K562 (cell line): ENCODE measurements around the gene SLC6A13. TPM values are rescaled to one million over a fixed set of nuclear protein-coding genes. Genes with fewer than 3 reads are reported as not detected.

ENCODE experiments used
- ATAC-seq: fragments of 200-7000 bp; cut with Tn5 transposase; 3 replicates; pipeline ENCODE4 v1.9.1; 2020; ENCODE audit warnings: moderate library complexity
- BruUV-seq: library from RNA; stranded (reverse); fragments of 400-500 nt; replicated peaks from 2 replicates; lab custom pipeline; 2021; lab: Mats Ljungman, UMichigan
- CTCF ChIA-PET: fragments of 300-600 bp; formaldehyde crosslinking; extraction: SDS; loops from one replicate; lab custom pipeline; 2021; ENCODE audit warnings: low intra/inter-chr PET ratio; lab: Yijun Ruan, JAX
- POLR2A ChIA-PET: fragments of 300-600, 350-650 bp; sonication (Branson Sonifier 250); formaldehyde crosslinking; extraction: SDS; loops from one replicate; lab custom pipeline; 2021; ENCODE audit warnings: antibody characterized with exemption, inconsistent platforms; lab: Yijun Ruan, JAX
- DNase-seq, 4 experiments: peaks; one replicate each; pipeline versions ENCODE4 v3.0.0 to v3.0.0-alpha.2; 2011 to 2018; ENCODE audit warnings: low spot score in 3 of 4, mixed read lengths in 3 of 4; ENCODE audit errors: extremely low read depth in 1 of 4
- FAIRE-seq: peaks from 2 replicates; lab custom pipeline; 2011; peaks lifted over from hg19 to GRCh38; lab: Jason Lieb, UNC
- H2AFZ ChIP-seq: 2 replicates; pipeline ENCODE4 v1.6.0; 2011; ENCODE audit warnings: low read depth, low read length, control low read depth, inconsistent platforms
- H3K27ac ChIP-seq: fragments of 200-600 bp; 3 replicates; pipeline ENCODE4 v1.8.0; 2011; ENCODE audit warnings: low read depth, mild to moderate bottlenecking, control low read depth, inconsistent platforms, low read length, moderate library complexity, mixed read lengths; ENCODE audit errors: extremely low read depth
- H3K27me3 ChIP-seq, 2 experiments: fragments of 300-600 bp in 1 of 2; 2 replicates in 1 of 2; 3 replicates in 1 of 2; pipeline versions ENCODE4 v1.6.0 to v1.8.0; 2011; ENCODE audit warnings: inconsistent platforms in 2 of 2, low read length in 2 of 2, mild to moderate bottlenecking in 1 of 2, mixed read lengths in 1 of 2, moderate library complexity in 1 of 2; ENCODE audit not compliant: control insufficient read depth in 2 of 2, insufficient read depth in 2 of 2
- H3K36me3 ChIP-seq: fragments of 300-600 bp; 3 replicates; pipeline ENCODE4 v1.8.0; 2011; ENCODE audit warnings: mild to moderate bottlenecking, low read length, inconsistent platforms; ENCODE audit not compliant: control insufficient read depth, insufficient read depth
- H3K4me1 ChIP-seq, 2 experiments: fragments of 200-600 bp in 1 of 2; replicated peaks in 1 of 2; 2 replicates in 1 of 2; 3 replicates in 1 of 2; pipeline versions ENCODE4 v1.5.1 to v1.8.0; 2011; ENCODE audit warnings: inconsistent platforms in 2 of 2, low read length in 2 of 2, mild to moderate bottlenecking in 1 of 2, mixed read lengths in 1 of 2, moderate library complexity in 1 of 2; ENCODE audit not compliant: control insufficient read depth in 2 of 2, insufficient read depth in 2 of 2
- H3K4me2 ChIP-seq: 2 replicates; pipeline ENCODE4 v1.6.1; 2011; ENCODE audit warnings: low read length, control low read depth, inconsistent platforms, mixed read lengths; ENCODE audit not compliant: insufficient read depth
- H3K4me3 ChIP-seq: fragments of 200-600 bp; sonication (generic), shearing (Covaris generic); 2 replicates; pipeline ENCODE4 v1.5.1; 2016; ENCODE audit warnings: control low read depth, inconsistent platforms
- H3K79me2 ChIP-seq: fragments of 200-600 bp; 3 replicates; pipeline ENCODE4 v1.8.0; 2011; ENCODE audit warnings: low read length, inconsistent platforms; ENCODE audit not compliant: control insufficient read depth, insufficient read depth
- H3K9ac ChIP-seq, 2 experiments: 2 replicates each; pipeline versions ENCODE4 v1.6.0 to v1.6.1; 2011; ENCODE audit warnings: low read depth in 2 of 2, low read length in 2 of 2, control low read depth in 1 of 2, inconsistent platforms in 1 of 2, mild to moderate bottlenecking in 1 of 2, mixed read lengths in 1 of 2; ENCODE audit not compliant: insufficient read depth in 1 of 2
- H3K9me1 ChIP-seq: one replicate; pipeline ENCODE4 v1.6.0; 2011; ENCODE audit warnings: inconsistent platforms, mild to moderate bottlenecking, low read length, moderate library complexity; ENCODE audit not compliant: control insufficient read depth, insufficient read depth
- H3K9me3 ChIP-seq: replicated peaks from 2 replicates; pipeline ENCODE4 v1.5.1; 2011; ENCODE audit warnings: low read depth, low read length, inconsistent platforms; ENCODE audit not compliant: control insufficient read depth, insufficient read depth
- H4K20me1 ChIP-seq: replicated peaks from 2 replicates; pipeline ENCODE4 v1.6.1; 2011; ENCODE audit warnings: low read length, inconsistent platforms, mixed read lengths; ENCODE audit not compliant: control insufficient read depth, insufficient read depth
- BCOR ChIP-seq: fragments of 450-650 bp; IDR thresholded peaks from 2 replicates; pipeline ENCODE4 v1.6.1; 2016
- HNRNPK ChIP-seq: fragments of 200-400 bp; formaldehyde crosslinking; IDR thresholded peaks from one replicate; pipeline ENCODE4 v1.6.1; 2018; ENCODE audit warnings: mild to moderate bottlenecking, low read depth, low read length; ENCODE audit not compliant: poor library complexity, severe bottlenecking
- MAFG ChIP-seq: fragments of 450-650 bp; conservative IDR thresholded peaks from 2 replicates; pipeline ENCODE4 v1.6.1; 2016; ENCODE audit warnings: missing genetic modification characterization, missing compliant biosample characterization
- RBM25 ChIP-seq: fragments of 200-400 bp; formaldehyde crosslinking; IDR thresholded peaks from 2 replicates; pipeline ENCODE4 v1.6.1; 2018; ENCODE audit warnings: low read length, low read depth, moderate library complexity; ENCODE audit not compliant: severe bottlenecking
- SIRT6 ChIP-seq: IDR thresholded peaks from one replicate; pipeline ENCODE4 v1.6.1; 2012; ENCODE audit warnings: low read depth, mild to moderate bottlenecking, control low read depth, inconsistent platforms, low read length, moderate library complexity
- SOX6 ChIP-seq: fragments of 450-650 bp; IDR thresholded peaks from 2 replicates; pipeline ENCODE4 v1.6.1; 2014; ENCODE audit warnings: mild to moderate bottlenecking
- TGIF2 ChIP-seq: sonication (generic); formaldehyde crosslinking; IDR thresholded peaks from 2 replicates; pipeline ENCODE4 v1.8.1; 2022; ENCODE audit warnings: mild to moderate bottlenecking, missing genetic modification reagents, moderate library complexity
- ZEB2 ChIP-seq: fragments of 450-650 bp; IDR thresholded peaks from 2 replicates; pipeline ENCODE4 v1.6.1; 2016
- ZFP36 ChIP-seq: fragments of 150-350 bp; IDR thresholded peaks from 2 replicates; pipeline ENCODE4 v1.6.1; 2018; ENCODE audit warnings: low read length, low read depth; ENCODE audit not compliant: partially characterized antibody
- ZKSCAN1 ChIP-seq: fragments of 150-350 bp; IDR thresholded peaks from 2 replicates; pipeline ENCODE4 v1.6.1; 2016; ENCODE audit warnings: low read depth, low read length
- ZNF316 ChIP-seq: fragments of 450-650 bp; IDR thresholded peaks from 2 replicates; pipeline ENCODE4 v1.6.1; 2016
- WGBS: fragments of 100-300 bp; shearing (Covaris generic); methylation state at CpG from one replicate; pipeline ENCODE4 v1.1.6; 2016; ENCODE audit warnings: low coverage, mixed read lengths; ENCODE audit not compliant: insufficient coverage; ENCODE audit errors: missing lambda C conversion rate; 5-methylcytosine and 5-hydroxymethylcytosine counted together
- in situ Hi-C: fragments of 300-500 bp; cut with MboI; formaldehyde crosslinking; loops from 4 replicates; pipeline ENCODE4 v1.15.0; 2018; ENCODE audit warnings: inconsistent platforms, mixed read lengths
- intact Hi-C: fragments of 100-400 bp; cut with micrococcal nuclease; formaldehyde crosslinking; loops from 2 replicates; pipeline ENCODE4 v1.14.2; 2022
- polyA plus RNA-seq, 8 experiments: library from polyadenylated mRNA; depleted of rRNA in 4 of 8; stranded (reverse) in 5 of 8; unstranded in 3 of 8; fragments of >200 nt; fragmentation: Nextera tagmentation in 2 of 8; fragmentation: Illumina TruSeq in 1 of 8; extraction: Ambion mirVana in 2 of 8; extraction: Trizol in 1 of 8; gene quantifications; 2 replicates each; pipeline versions ENCODE4 v1.2.1 to v1.2.3, GENCODE V29; 2011 to 2014; ENCODE audit warnings: inconsistent platforms in 1 of 8, missing spikeins in 1 of 8
- total RNA-seq, 7 experiments: library from RNA; depleted of rRNA in 6 of 7; stranded (reverse); fragments of >200 nt in 6 of 7; fragmentation: Illumina TruSeq in 2 of 7; extraction: Trizol in 2 of 7; gene quantifications; 2 replicates each; pipeline versions ENCODE4 v1.2.1 to v1.2.3, GENCODE V29; 2011 to 2021; ENCODE audit warnings: low replicate concordance in 1 of 7
- TF ChIP-seq, protein P1 (sequence below): sonication (generic); formaldehyde crosslinking; IDR thresholded peaks from 2 replicates; pipeline ENCODE4 v1.8.0; 2022; ENCODE audit warnings: mild to moderate bottlenecking, missing genetic modification reagents
- TF ChIP-seq, protein P2 (sequence below): sonication (generic); formaldehyde crosslinking; IDR thresholded peaks from 2 replicates; pipeline ENCODE4 v1.8.0; 2022; ENCODE audit warnings: missing genetic modification reagents, mild to moderate bottlenecking, borderline replicate concordance
- TF ChIP-seq, protein P3 (sequence below), 2 experiments: fragments of 450-650 bp in 1 of 2; sonication (generic) in 1 of 2; formaldehyde crosslinking in 1 of 2; IDR thresholded peaks in 1 of 2; conservative IDR thresholded peaks in 1 of 2; 2 replicates each; pipeline versions ENCODE4 v1.6.1 to v1.8.1; 2016 to 2023; ENCODE audit warnings: mild to moderate bottlenecking in 2 of 2, moderate library complexity in 2 of 2, inconsistent platforms in 1 of 2, missing genetic modification reagents in 1 of 2

Gene SLC6A13
- total and polyA plus RNA-seq, 9 of the 15 experiments (the other 6 are each of a cell fraction or from before 2014, with no cell fraction given) = 0.06 to 0.33 (median 0.22) TPM; not detected in 4

DNA sequence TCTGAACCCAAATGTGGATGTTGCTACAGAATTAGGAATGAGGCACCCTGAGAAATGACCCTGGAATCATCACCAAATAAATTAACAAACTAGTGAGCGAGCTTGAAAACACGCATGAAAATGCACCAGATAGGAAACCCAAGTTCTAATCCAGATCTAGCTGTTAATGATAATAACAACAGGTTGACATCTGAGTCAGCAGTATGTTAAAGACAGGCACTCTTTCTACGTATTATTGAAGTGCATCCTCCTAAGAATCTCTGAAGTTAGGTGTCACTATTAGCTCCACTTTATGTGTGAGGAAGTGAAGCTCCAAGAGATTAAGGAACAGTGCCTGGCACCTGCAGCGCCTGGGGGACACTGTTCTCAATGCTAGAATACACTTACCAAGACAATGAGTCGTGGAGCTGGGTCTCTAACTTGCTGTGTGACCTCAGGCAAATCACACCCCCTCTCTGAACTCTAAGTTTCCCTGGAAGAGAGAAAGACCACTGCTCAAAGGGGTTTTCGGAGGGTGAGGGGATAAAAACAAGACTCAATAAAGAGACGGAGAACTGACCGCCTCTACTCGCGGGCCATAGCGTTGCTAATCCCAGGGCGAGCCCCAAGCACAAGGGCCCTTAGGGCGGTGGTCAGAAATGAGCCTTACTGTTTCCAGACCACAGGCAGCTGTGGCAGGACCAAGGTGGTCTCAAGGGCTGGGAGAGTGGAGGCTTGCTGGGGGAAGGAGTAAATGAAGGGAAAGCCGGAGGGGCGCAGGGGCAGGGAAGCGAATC lies 50.8 kb downstream of the SLC6A13 start:
- DNase-seq (no peak), ATAC-seq (no peak), FAIRE-seq (no peak)
- intact Hi-C loops = no loop called here
- Histone ChIP-seq H3K79me2 (no peaks in the 10 kb centered on the region), H3K4me3 (no peak overlapping the region), H3K4me1 (no peaks in the 10 kb centered on the region; a peak in 1 of 5 replicates), H3K27ac (no peak overlapping the region), H2AFZ (no peak overlapping the region), H3K9me1 (no peaks in the 10 kb centered on the region), H4K20me1 (no peaks in the 10 kb centered on the region), H3K4me2 (no peak overlapping the region), H3K36me3 (no peaks in the 10 kb centered on the region), H3K27me3 (peaks cover 30 to 73% of the 10 kb centered on the region in 2 experiments), H3K9ac (no peak overlapping the region), H3K9me3 (no peaks in the 10 kb centered on the region)
- TF ChIP-seq HNRNPK = no peak
- TF ChIP-seq SIRT6 = no peak
- TF ChIP-seq ZEB2 = no peak
- peak; percentile 37; the same call in 1 of the 2 replicates for TF ChIP-seq MAFG
- no peak for TF ChIP-seq SOX6
- TF ChIP-seq, protein P1, sequence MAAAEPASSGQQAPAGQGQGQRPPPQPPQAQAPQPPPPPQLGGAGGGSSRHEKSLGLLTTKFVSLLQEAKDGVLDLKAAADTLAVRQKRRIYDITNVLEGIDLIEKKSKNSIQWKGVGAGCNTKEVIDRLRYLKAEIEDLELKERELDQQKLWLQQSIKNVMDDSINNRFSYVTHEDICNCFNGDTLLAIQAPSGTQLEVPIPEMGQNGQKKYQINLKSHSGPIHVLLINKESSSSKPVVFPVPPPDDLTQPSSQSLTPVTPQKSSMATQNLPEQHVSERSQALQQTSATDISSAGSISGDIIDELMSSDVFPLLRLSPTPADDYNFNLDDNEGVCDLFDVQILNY (CRISPR knock-in tag) = no peak
- peak; percentile 59 for TF ChIP-seq ZNF316
- TF ChIP-seq ZFP36 = peak; percentile 30
- no peak for TF ChIP-seq ZKSCAN1
- TF ChIP-seq RBM25 = peak; percentile 35
- TF ChIP-seq, protein P2, sequence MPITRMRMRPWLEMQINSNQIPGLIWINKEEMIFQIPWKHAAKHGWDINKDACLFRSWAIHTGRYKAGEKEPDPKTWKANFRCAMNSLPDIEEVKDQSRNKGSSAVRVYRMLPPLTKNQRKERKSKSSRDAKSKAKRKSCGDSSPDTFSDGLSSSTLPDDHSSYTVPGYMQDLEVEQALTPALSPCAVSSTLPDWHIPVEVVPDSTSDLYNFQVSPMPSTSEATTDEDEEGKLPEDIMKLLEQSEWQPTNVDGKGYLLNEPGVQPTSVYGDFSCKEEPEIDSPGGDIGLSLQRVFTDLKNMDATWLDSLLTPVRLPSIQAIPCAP (CRISPR knock-in tag) = no peak
- TF ChIP-seq, protein P3, sequence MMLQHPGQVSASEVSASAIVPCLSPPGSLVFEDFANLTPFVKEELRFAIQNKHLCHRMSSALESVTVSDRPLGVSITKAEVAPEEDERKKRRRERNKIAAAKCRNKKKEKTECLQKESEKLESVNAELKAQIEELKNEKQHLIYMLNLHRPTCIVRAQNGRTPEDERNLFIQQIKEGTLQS (IDR thresholded peaks at IDR 0.05) = no peak
- TF ChIP-seq, protein P3 (CRISPR knock-in tag; conservative IDR thresholded peaks at IDR 0.05) = no peak
- TF ChIP-seq TGIF2 (CRISPR knock-in tag) = no peak
- 0 out of 2 replicates have a peak, but pooled peaks have one; percentile 11 for TF ChIP-seq BCOR
- ChIA-PET CTCF (no interaction called here), POLR2A (interaction anchor here (0.6 kb wide), 1 partner anchor 38 kb away, joined by 3 read pairs; no protein-coding TSS in a partner anchor)
- WGBS = 8% methylated on average over 11 of the region's 16 CpGs
- in situ Hi-C loops = no loop called here
- no TSS peak for BruUV-seq
